Measurements from ENCODE around the gene RGMA. TPM values are rescaled to one million over a fixed set of nuclear protein-coding genes. Genes with fewer than 3 reads are reported as not detected.
"Not testable (repeated sequence)": the region's sequence is repeated elsewhere in the genome, so short reads cannot be mapped to it uniquely, and the experiment has no call there.

The RGMA gene
- total RNA-seq, 2 donors from 2014 or later = 0.18 to 0.32 TPM

DNA sequence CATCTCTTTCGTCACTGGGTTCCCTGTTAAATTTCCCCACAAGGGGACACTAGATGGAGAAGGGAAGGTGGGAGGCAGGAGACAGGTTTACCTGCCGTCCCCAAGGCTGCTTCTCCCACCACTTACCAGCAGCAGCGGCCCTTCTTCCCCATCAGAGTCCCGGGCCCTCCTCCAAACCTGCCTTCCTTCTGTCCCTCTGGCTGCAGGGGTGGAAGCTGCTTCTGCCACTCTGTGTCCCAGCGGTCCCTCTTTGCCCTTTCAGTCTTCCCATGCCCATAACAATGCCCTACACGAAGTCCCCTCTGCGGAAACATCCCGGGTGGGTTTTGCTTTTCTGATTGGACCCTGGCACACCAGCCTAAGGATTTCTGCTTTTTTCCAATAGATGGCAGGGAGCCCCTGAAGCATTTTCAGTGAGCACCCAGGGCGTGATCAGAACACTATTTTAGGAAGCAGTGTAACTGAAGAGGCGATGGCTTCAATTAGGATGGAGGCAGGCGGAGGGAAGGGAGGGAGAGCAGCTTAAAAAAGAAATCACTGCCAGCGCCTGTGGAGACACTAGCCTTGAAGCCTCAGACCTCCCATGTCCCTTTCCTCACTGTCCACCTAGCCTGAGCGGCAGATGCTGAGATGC, 26.3 kb downstream of the RGMA start:
- not testable (repeated sequence) for DNase-seq (ENCODE audit: low spot score in 2 of 2); ATAC-seq; H3K9me3 Mint-ChIP-seq; H3K27ac Mint-ChIP-seq; H3K36me3 Mint-ChIP-seq

DNA sequence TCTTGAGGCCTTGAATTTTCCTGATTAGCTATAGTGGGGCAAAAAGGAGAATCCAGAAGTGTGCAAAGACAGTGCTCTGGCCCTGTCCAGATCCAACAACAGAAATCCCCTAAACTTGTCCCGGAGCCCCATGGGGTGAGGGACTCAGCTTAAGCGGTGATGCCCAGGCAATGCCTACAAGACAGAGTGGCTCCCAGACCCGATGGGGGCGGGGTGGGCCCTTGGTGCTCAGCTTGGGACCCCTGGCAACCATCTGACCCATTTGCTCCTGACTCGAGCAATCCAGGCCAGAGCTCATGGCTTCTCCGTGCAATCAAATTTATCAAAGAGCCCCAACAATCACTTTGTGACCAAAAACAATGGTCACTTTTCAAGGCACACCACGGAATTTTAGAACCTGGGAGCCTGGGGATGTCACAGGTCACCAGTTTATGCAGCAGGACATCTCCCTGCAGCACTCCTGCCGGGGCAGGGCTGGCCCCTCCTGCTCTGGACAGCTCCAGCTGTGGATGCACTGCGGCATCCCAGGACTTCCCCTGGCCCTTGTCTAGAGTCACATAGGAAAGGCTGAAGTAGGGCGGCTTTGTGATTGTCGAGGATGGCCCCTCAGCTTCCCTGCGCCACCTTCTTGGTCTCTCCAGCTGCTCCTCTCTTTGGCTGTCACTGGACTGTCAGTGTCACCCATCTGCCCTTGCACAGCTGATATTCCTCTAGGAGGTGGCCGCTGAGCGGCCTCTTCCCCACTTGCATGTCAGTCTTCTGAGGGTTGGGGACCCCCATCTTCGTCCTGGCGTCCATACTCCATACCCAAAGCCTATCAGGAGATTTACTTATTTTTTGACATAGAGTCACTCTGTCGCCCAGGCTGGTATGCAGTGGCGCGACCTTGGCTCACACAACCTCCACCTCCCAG, 28.4 kb downstream of the RGMA start:
- Mint-ChIP-seq H3K9me3 (no peaks in the 10 kb centered on the region), H3K27ac (no peak overlapping the region), H3K36me3 (no peaks in the 10 kb centered on the region)
- no peak for ATAC-seq
- DNase-seq (ENCODE audit: low spot score in 2 of 2) = no peak

DNA sequence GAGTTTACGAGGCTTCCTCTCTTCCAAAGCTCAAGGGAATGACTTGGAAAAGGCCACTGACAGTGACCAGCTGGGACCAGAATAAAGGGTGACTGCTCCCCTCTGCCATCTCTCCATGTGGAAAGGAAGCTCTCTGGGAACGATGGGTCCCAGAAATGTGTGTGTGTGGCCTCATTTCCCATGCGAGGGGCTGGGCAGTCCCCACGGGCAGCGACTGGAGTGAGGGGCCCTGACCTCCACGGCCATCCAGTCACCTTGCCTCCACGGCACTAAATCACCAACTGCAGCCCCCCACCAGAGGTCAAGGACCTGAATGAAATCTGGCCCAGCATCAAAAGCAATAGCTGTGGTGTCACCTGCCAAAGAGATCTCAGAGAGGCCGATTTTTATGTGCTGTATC, 29.6 kb downstream of the RGMA start:
- Mint-ChIP-seq H3K9me3 (no peaks in the 10 kb centered on the region), H3K36me3 (no peaks in the 10 kb centered on the region), H3K27ac (no peak overlapping the region)
- no peak for ATAC-seq
- DNase-seq (ENCODE audit: low spot score in 2 of 2) = no peak

GRCh38 chr15:93058904-93059427, 30.0 kb downstream of the RGMA start:
- ATAC-seq (no peak), DNase-seq (ENCODE audit: low spot score in 2 of 2) (no peak)
- H3K27ac Mint-ChIP-seq = no peak overlapping the region
- no peaks in the 10 kb centered on the region for H3K36me3 Mint-ChIP-seq
- H3K9me3 Mint-ChIP-seq = no peaks in the 10 kb centered on the region

DNA sequence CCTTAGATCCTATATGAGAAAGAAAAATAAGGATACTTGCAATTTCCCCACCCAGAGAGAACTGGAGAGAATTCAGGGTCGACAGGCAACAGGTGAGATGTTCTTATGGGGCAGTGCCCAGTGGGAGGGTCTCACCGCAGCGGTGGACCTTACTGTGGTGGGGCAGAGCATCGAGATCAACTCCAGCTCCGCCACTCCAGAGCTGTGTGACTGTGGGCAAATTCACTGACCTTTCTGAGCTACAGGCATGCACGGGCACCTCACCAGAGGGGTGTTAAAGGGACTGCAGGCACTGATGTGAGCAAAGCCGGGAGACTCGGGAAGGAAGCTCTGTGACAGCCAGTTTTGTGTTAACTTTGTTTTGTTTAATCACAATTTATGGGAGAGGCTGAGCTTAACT, 30.9 kb downstream of the RGMA start:
- Mint-ChIP-seq H3K27ac (no peak overlapping the region), H3K9me3 (no peaks in the 10 kb centered on the region), H3K36me3 (no peaks in the 10 kb centered on the region)
- no peak for ATAC-seq
- DNase-seq (ENCODE audit: low spot score in 2 of 2) = no peak

GRCh38 chr15:93057618-93058017, 31.4 kb downstream of the RGMA start:
- no peaks in the 10 kb centered on the region for H3K36me3 Mint-ChIP-seq
- no peak overlapping the region for H3K27ac Mint-ChIP-seq
- H3K9me3 Mint-ChIP-seq = no peaks in the 10 kb centered on the region
- ATAC-seq (no peak), DNase-seq (ENCODE audit: low spot score in 2 of 2) (no peak)

- ATAC-seq (no peak), DNase-seq (ENCODE audit: low spot score in 2 of 2) (no peak)
- Mint-ChIP-seq H3K36me3 (no peaks in the 10 kb centered on the region), H3K27ac (peak overlapping the region in 1 of 2 donors; percentile 29), H3K9me3 (no peaks in the 10 kb centered on the region)
These were observed 32.2 kb downstream of the RGMA start for GRCh38 chr15:93056836-93057235.

DNA sequence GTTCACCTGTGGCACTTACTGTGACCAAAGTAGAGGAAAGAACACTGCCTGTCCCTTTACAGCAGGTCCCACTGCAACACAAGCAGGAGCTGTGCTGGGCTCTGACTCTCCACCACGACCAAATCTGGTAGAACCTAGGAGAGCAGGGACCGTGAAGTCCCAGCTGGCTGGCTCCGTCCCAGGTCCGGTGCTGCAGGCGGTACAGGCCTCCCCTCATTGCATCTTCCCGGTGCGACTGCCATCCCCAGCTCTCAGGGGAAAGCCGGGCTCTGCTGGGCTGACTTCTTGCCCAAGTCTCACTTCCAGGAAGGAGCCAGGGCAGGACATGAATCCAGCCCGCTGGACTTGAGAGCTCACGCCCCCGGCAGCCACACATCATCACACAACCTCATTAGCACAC, 33.8 kb downstream of the RGMA start:
- H3K9me3 Mint-ChIP-seq = no peaks in the 10 kb centered on the region
- DNase-seq (ENCODE audit: low spot score in 2 of 2) = no peak
- ATAC-seq = no peak
- H3K27ac Mint-ChIP-seq = no peak overlapping the region
- no peaks in the 10 kb centered on the region for H3K36me3 Mint-ChIP-seq

DNA sequence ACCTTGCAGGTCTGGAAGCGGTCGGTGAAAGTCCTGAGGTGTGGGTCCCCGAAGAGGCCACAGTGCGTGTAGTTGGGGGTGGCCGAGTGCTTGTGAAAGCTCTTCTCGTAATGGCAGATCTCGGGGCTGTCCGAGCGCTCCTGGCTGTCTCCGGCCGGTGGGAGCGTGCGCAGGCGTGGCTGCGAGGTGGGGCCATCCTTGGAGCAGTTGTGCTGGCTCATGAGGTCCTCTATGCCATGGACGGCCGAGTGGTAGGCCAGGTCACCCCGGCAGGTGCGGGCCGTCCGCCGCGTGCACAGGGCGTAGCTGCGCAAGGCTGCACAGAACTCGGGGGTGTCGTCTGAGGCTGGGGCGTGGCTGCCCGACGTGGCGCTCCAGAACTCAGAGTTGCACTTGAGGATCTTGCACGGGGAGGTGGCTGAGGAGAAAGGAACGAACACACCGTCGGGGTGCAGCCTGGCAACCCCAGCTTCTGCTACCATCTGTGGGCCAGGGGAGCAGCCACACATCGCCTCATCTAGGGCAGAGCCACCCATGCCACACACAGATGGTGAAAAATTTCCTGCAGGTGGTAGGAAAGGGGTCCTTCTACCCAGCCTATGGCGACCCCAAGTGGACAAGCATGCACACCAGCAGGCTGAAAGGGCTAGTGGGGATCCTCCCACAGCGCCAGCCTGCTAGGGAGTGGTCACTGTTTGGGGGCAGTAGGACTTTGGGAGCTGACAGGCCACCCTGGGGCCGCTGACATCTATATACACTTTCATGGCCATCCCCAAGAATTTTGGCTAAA, 36.7 kb downstream of the RGMA start:
- peak; percentile 37 to 52 for ATAC-seq
- Mint-ChIP-seq H3K27ac (no peak overlapping the region), H3K9me3 (no peaks in the 10 kb centered on the region), H3K36me3 (no peaks in the 10 kb centered on the region)
- no peak for DNase-seq (ENCODE audit: low spot score in 2 of 2)

GRCh38 chr15:93051236-93052089, 37.5 kb downstream of the RGMA start:
- DNase-seq (ENCODE audit: low spot score in 2 of 2) = no peak
- Mint-ChIP-seq H3K36me3 (no peaks in the 10 kb centered on the region), H3K9me3 (peaks cover 0 to 1% of the 10 kb centered on the region in 2 donors), H3K27ac (no peak overlapping the region)
- ATAC-seq = no peak

GRCh38 chr15:93050648-93051047, 38.4 kb downstream of the RGMA start:
- DNase-seq (ENCODE audit: low spot score in 2 of 2) (no peak), ATAC-seq (no peak)
- Mint-ChIP-seq H3K9me3 (peaks cover 6 to 8% of the 10 kb centered on the region in 2 donors), H3K27ac (no peak overlapping the region), H3K36me3 (peaks cover 0 to 8% of the 10 kb centered on the region in 2 donors)

DNA sequence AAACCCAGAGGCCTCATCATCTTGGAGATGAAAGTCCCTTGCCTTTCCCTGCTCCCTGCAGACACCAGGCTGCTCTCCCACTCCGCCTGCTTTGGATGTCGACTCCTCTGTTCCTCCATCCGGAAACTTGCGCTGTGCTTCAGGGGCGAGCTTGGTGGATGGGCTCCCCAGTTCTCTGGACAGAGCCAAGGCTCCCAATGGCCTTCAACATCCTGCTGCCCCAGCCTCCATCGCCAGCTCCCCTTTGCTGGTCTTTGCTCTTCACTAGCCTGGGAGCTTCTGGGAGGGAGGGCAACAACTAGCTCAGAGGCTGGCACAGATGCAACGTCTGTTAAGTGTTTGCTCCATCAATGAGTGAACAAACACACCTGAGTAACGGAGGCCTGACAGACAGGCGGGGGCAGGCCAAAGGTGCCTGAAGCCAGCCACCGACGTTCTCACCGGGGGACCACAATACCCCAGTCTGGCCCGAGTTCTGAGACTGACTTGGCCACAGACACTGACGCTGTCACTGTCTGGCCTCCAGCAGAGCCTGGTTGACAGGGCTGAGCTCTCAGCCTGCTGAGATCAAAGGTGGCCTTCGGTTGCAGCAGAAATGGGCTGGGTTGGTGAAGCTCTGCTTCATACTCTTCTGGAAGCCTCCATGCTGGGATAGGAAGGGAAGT, 39.0 kb downstream of the RGMA start:
- peaks cover 0 to 8% of the 10 kb centered on the region in 2 donors for H3K36me3 Mint-ChIP-seq
- H3K9me3 Mint-ChIP-seq = peaks cover 6 to 8% of the 10 kb centered on the region in 2 donors
- H3K27ac Mint-ChIP-seq = peak overlapping the region in 1 of 2 donors; percentile 44
- DNase-seq (ENCODE audit: low spot score in 2 of 2) (no peak), ATAC-seq (no peak)

DNA sequence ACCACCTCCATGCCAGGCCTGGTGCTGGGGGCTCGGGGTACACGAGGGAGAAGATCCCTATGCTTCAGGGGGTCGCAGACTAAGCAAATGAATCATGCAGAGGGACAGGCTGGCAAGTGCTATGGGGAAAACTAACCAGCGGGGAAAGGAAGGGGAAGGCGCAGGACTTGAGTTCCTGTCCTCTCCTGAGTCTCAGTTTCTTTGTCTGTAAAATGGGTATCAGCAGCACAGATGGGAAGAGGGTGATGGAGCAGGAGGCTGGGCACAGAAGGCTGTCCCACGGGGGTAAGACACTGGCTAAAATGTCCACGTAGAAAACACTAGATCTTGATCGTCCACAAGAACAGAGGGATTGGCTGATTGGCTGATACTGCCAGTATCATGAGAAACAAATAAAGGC, 39.8 kb downstream of the RGMA start:
- DNase-seq (ENCODE audit: low spot score in 2 of 2) (no peak), ATAC-seq (no peak)
- Mint-ChIP-seq H3K36me3 (peaks cover 0 to 8% of the 10 kb centered on the region in 2 donors), H3K9me3 (peaks cover 6 to 8% of the 10 kb centered on the region in 2 donors), H3K27ac (no peak overlapping the region)

DNA sequence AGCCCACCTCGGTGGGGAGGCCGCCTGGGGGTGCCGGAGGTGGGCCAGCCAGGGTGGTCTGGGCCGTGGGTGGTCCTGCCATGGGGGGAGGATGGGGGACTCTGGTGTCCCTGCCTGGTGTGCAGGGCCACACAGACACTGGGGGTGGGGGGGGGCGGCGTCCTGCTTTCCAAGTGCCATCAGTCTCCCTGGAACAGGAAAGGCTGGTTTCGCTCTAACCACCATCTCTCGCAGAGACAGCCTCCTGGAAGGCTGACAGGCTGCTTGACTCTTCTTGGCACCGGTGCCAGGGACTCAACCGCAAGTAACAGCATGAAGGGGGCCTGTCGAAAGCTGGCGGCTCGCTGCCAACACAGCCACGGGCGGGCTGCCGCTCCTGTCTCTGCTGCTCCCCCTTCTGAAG, 40.3 kb downstream of the RGMA start:
- ATAC-seq (no peak), DNase-seq (ENCODE audit: low spot score in 2 of 2) (no peak)
- H3K9me3 Mint-ChIP-seq = peaks cover 6 to 8% of the 10 kb centered on the region in 2 donors
- H3K27ac Mint-ChIP-seq = no peak overlapping the region
- peaks cover 0 to 8% of the 10 kb centered on the region in 2 donors for H3K36me3 Mint-ChIP-seq

GRCh38 chr15:93048426-93048721, 40.6 kb downstream of the RGMA start:
- ATAC-seq = no peak
- H3K36me3 Mint-ChIP-seq = peaks cover 0 to 8% of the 10 kb centered on the region in 2 donors
- DNase-seq (ENCODE audit: low spot score in 2 of 2) = no peak
- H3K27ac Mint-ChIP-seq = peak overlapping the region in 1 of 2 donors; percentile 36
- H3K9me3 Mint-ChIP-seq = peaks cover 6 to 8% of the 10 kb centered on the region in 2 donors
